ENCODE results near the gene S100A9. TPM values are rescaled to one million over a fixed set of nuclear protein-coding genes. Genes with fewer than 3 reads are reported as not detected.
A peak's percentile ranks its signal among the peaks of the same experiment; 100 is the strongest.
"Not testable (repeated sequence)": the region's sequence is repeated elsewhere in the genome, so short reads cannot be mapped to it uniquely, and the experiment has no call there.

S100A9 gene
- polyA plus RNA-seq, 5 donors, result 17.9 to 33.5 (median 28.3) TPM

DNA sequence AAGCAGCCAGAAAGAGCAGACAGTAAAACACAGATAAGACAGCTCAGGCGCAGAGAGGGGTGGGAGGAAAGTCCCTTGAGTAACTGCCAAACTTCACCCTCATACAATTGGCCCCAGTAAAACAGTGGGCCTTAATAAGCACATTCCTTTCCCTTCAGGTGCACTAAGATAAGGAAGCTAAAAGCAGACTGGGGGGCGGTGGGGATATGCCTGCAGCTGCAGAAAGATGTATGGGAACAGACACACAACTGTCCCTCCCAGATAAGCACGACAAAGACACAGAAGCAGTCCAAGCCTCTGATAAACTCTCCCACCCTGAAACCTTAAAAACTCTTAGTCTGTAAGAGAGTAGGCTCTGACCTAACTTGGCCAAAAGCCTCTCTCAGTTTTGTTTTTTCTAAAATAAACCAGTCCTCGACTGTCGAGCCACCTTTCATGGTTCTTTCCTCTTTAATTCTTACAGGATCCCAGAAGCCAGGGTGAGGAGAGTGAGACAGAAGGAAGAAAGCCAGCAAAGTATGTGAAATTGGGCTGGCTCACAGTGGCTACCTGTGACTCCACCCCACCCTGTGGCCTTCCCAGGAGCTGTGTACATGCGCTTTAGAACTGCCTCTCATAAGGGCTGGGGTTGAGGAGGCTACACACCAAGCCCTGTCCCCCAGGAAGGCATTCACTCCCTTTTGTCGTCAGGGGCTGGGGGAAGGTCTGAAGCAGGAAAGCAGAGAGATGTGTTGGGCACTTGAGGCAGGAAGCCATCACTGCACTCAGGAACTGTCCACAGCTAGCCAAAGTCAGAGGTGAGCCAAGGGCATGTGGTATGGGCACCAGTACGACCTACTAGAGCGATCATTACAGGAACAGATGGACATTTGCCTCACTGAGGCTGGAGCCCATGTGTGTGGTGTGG lies 13.6 kb upstream of the S100A9 start:
- no peak for DNase-seq

GRCh38 chr1:153344718-153345025 lies 13.0 kb upstream of the S100A9 start:
- DNase-seq, result no peak

DNA sequence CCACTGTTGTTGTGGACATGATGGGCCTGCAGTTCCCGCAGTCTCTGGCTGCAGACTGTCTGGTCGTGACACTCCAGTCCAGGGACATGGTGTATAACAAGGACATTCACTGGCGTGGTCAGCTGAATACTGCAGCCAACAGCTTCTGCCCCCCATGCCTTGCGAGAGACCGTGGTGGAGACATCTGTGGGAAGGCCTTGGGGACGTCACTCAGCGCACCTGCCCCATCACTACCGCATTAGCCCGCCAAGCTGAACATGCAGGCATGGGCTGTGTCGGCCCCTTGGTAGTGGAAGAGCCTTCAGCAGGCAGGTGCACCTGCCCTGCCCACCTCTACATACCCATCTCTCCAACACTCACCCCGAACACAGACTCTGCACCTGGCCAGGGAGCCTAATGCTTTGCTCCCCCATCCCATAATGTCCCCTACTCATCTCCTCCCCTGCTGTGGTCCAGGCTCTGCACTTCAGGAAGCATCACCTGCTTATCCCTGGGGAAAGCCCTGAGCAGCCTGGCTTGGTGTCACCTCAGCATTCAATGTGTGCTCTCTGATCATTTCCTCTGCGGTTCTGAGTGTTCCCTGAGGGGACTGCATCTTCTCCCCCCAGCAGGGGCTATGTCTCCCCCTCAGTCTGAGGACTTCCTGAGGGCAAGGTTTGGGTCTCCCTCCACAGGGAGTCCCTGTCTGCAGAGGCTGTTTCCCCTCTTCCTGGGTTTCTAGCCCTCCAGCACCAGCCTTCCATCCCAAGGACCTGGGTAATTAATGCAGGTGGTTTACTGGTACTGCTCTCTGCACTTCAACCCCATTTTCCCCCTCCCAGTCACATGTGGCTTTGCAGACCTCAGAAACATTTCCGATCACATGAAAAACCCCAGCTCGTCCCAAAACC lies 12.2 kb upstream of the S100A9 start:
- DNase-seq, result no peak

DNA sequence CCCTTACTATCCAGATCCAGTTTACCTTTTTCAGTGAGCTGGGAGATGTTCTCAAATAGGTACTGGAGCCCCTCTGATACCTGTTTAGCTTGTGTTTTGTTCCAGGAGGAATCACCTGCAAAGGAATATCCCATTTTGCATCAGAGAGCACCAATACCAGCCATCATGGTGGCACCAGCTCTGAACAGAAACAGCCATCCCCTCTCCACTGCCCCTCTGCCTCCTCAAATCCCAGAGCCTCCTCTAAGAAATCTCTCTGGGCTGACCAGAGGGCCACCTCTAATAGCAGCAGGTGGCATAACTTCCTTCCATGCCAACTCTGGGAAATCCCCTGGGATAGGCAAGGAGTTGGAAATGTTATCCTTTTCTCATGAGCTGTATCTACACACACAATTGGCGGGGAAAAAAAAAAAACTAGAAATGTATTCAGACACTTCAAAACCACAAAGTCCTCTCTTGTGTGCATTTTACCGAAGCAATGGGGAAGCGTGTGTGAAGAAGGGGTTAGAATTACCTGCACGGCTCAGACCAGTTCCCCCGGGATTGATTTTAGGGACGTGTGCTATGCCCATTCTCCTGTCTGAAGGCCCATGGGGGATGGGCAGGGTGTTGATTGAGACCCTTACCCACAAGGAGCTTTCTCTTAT lies 11.5 kb upstream of the S100A9 start:
- no peak for DNase-seq

- DNase-seq, result not testable (repeated sequence)
Observed at GRCh38 chr1:153347049-153347448, 10.6 kb upstream of the S100A9 start.

GRCh38 chr1:153347856-153348255 lies 9.8 kb upstream of the S100A9 start:
- DNase-seq, result no peak

- DNase-seq, result no peak
Observed at GRCh38 chr1:153348511-153349362, 8.9 kb upstream of the S100A9 start, which contains the start of gene PGLYRP4. TSS of gene PGLYRP4 (minus strand) at chr1:153348841. CDS start at chr1:153347932, 909 bp downstream.

- no peak for DNase-seq
Observed at GRCh38 chr1:153349363-153350320, 8.0 kb upstream of the S100A9 start.

DNA sequence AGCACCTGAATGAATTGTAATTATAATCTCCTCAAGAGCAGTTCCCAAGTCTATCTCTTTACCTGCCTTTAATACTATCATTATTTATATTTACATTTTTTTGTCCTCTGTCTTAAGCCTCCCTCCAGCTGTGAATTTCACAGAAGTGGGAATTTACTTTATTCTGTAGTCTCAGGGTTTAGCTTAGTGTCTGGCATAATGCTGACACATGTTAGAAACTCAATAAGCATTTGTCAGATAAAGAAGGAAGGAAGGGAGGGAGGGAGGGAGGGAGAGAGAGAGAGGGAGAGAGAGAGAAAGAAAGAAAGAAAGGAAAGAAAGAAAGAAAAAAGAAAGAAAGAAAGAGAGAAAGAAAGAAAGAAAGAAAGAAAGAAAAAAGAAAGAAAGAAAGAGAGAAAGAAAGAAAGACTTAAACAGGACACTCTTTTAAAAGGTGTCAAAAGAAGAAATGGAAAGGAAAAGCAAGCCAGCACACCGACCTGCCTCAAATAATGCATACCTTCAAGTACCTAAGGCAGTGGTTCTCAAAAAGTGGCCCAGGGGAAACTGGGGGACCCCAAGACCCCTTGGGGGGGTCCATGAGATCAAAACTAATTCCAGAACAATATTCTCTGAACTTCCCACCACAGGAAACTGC lies 7.2 kb upstream of the S100A9 start:
- no peak for DNase-seq

DNA sequence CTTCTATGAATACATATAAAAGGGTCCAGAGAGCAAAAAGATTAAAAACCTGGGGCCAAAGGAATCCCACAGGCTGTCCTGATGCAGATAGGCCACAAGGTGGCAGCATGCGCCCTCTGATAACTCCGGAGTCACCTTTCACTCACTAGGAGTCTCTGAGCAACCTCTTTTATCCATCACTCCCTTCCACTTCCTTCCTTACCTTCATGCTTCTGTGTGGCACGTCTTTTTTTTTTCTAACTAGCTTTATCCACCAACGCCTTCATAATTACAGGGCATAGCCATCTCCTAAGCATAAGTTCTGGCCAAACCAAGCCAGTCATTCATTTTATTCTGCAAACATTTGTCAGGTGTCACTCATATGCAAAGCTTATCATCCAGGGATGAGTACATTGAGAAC lies 5.1 kb upstream of the S100A9 start:
- peak; percentile 20 to 59 for DNase-seq

GRCh38 chr1:153353226-153353947 lies 4.3 kb upstream of the S100A9 start:
- DNase-seq, result no peak

DNA sequence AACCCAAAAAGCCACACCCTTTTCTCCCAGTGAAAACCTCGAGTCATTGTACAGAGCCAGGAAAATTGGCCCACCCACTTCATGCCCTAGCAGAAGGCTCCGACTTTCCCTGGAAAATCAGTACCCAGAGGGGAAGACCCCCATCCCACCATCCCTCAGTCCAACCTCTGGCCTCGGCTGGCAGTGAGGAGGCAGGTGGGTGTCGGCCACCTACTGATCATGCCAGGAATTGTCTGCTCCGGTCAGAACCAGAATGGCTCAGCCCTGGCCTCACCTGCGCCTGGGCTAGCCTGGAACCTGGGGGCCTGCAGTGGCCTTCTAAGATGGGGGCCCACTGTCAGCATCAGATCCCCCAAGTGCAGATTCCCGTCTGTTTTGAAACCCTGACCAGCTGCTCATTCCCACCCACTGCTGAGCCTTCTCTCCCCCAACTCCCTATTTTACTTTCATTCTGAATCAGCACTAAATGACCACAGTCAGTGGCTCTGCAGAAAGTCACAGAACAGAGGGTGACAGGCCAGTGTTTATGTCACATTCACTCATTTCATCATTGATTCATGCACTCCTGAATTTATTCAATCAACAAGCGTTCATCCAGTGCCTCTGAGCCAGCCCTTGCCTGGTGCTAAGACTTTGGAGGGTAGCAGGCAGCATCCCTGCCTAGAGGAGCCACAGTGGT lies 3.0 kb upstream of the S100A9 start:
- no peak for DNase-seq

DNA sequence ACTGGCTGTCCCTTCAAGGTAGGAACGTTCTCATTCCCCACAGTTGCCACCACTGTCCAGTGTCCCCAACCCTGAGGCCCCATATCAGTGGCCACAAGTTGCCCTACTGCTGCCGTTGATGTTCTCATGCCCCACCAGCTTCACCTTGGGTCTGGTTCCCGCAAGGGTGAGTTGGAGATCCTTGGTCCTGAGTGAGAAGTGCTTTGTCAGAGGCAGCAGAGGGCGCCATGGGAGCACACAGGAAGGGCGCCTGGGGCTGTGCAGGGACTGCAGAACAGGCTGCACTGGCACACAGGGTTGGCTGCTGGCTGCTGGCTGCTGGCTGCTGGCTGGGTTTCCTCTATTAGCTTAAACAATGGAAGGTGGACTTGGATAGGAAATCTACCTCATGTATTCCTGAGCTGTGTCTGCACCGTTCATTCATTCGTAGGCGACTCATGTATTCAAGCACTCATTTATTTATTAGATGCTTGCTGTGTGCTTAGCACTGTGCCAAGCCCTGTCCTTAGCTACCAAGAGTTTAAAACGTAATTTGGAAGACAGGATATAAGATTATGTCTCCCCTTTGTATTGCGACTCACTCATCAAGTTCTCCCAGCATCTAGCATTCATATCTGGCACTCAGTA lies 2.1 kb upstream of the S100A9 start:
- no peak for DNase-seq

DNA sequence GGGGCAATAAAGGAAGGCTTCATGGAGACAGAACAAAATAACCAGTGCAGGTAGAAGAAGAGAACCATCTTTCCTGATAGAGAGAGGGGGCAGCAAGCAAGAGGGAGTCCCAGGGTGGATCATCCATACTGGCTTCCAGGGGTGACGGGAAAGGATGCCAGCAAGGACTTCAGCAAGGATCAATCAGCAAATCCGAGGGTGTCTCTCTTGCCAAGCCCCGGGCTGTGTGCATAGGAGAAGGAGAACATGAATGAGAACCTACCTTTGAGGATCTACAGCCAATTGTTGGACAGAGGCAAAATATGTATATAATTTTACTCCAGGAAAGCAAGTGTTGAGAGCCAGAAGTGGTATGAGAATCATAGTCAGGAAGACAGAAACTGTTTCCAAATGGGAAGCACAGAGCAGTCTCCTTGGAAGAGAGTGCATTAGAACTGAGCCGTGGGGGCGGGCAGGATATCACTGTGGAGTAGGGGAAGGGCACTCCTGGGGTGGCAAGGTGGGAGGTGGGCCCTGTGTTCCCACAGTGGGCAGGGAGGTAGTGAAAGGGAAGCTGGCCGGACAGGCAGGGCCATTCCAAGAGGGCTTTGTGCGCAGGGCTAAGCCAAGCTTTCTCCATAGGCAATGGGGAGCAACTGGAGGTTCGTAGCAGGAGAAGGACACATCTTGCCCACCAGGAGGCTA lies 1.1 kb upstream of the S100A9 start:
- no peak for DNase-seq

GRCh38 chr1:153357076-153357852 lies 390 bp upstream of the S100A9 start:
- DNase-seq, result no peak

DNA sequence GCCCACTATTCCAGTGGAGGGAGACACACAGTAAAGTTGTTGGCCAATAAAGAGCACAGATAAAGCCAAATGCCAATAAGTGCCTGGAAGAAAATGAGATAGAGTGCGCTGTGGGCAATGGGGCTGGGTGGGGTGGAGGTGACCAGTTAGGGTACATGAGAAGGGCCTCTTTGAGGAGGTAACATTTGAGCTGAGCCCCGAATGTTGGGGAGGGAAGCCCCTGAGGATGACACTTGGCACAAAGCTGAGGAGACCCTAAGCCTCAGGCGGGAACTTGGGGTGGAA lies 979 bp downstream of the S100A9 start:
- no peak for DNase-seq

DNA sequence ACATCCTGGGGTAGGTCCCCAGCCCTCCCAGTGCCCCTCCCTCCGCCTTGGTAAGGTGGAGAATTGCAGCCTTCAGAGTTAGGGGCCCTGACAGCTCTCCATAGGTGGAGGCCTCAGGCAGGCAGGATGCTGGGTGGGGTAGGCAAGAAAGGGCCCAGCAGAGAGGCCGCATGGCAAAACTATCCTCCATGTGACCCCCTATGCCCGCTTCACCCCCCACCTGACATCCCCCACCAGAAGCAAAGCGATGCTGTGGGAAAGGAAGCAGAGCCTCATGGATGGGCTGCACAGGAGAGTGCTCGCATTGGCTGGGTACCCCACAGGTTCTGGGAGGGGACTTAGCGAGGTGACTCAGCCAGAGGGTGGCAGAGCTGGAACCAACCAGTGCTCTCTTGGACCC lies 1.6 kb downstream of the S100A9 start:
- DNase-seq, result no peak
